Endothelial cell of hepatic sinusoid (primary cell): ENCODE data around the gene COQ7.

ENCODE experiments used
- in situ Hi-C: cut with HindIII; loops from 2 replicates; pipeline ENCODE4 v1.10.0; 2017; ENCODE audit warnings: low sequenced_read_pairs

COQ7 gene

DNA sequence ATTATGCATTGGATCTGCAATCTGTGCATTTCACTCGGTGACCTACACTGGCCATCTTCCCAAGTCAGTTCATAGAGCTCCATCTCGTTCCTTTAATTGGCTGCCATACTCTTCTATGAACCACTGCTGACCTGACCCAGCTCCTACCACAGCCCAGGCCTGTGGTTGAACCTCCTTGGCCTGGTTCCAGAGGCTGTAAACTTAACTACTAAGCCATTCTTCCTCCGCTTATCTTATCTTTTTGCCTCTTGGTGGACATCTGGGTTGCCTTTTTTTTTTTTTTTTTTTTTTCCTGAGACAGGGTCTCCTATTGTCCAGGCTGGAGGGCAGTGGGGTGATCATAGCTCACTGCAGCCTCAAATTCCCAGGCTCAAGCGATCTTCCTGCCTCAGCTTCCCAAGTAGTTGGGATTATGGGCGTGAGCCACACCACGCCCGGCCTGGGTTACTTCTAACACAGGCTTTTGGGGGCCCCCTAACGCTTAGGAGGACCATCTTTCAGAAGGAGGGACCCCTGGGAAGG lies 18.3 kb downstream of the COQ7 start:
- in situ Hi-C loops: no loop called here

DNA sequence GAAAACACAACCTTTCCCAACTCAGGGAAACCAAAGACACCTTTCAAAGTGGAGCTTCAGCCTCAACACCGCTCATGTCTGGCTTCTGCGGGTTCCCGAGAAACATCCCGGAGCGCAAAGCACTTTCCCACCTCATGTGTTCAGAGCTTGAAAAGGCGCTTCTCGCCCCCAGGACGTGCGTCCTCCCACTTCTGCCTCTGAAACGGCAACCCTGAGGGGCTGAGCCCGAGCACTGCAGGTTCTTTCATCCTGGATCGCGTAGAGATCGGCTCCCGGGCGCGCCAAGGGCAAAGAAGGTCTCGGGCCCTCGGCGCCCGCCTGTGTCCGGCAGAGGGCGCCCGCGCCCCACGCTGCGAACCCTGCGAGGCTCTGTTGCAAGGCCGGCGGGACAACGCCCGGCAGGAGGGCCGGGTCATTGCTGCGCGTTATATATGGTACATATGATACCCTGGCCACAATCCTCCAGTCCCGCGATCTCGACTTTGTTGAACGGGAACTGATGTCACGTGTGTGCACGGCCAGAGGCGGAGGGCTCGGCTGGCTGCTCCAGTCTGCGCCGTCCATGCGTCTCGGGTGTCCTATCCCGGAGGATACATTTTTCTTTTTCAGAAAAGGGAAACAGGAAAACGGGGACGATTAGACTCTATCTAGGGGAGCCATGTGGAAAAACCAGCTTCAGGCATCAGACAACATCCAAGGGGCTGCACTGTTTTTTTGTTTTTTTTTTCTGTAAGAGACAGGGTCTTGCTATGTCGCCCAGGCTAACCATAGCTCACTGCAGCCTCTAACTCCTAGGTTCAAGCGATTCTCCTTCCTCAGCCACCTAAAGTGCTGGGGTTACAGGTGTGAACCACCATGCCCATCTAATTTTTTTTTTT lies 19.1 kb downstream of the COQ7 start:
- in situ Hi-C loops: no loop called here

DNA sequence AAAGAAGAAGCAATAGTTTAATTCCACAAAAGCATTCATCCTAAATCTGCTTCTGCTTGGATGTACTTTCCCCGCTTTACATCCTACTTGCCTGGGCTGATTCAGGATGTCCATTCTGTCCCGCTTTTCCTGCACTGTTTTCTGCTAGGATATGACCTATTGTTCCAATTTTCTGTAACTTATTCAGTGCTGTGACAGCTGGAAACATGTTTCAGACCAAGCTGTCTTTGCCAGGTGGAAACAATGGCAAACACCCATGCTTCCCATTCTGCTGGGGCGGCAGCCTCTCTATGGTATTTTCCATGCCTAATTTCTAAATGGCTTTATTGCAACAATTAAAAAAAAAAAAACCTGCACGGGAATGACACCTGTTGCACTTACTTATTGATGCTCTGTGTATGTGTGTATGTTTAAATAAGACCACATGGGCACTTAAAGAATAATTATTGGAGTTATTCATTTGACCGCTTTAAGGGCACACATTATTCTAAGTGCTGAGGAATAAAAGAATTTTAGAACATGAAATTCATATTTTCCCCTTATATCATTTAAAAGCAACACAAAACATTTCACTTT lies 21.0 kb downstream of the COQ7 start:
- in situ Hi-C loops: no loop called here

DNA sequence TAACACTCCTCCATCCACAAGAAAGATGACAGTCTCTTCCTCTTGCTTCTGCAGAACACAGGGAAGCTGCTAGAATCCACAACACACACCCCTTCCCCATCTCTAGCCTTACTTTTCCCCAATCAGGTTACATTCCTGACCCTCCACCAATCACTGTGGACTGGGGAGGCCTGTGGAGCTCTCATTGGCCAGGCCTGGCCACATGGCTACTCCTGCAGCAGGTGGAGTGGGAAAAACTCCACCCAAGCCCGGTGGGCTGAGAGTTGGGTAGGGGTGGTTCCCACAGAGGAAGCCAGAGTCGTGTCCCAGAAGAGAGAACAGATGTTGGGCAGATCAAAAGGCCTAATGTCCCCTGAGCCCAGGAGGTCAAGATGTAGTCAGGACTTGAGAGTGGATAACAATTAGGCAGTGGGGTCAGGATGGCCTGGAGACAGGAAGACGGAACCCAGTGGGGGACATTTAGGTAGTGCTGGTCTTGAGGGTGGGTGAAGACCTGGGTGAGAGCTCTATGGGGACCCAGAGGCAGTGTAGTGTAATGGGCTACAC lies 22.1 kb downstream of the COQ7 start:
- in situ Hi-C loops: no loop called here

DNA sequence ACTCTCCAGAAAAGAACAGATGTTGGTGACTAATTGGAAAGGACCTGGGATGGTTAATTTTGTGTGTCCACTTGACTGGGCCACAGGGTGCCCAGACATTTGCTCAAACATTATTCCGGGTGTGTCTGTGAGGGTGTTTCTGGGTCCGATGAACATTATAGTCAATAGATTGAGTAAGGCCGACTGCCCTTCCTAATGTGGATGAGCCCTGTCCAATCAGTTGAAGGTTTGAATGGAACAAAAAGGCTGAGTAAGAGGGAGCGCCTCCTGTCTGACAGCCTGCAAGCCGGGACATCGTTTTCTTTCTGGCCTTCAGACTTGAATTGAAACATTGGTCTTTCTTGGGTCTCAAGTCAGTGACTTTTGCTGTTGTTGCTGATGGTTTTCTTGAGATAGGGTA lies 23.5 kb downstream of the COQ7 start:
- in situ Hi-C loops: no loop called here

DNA sequence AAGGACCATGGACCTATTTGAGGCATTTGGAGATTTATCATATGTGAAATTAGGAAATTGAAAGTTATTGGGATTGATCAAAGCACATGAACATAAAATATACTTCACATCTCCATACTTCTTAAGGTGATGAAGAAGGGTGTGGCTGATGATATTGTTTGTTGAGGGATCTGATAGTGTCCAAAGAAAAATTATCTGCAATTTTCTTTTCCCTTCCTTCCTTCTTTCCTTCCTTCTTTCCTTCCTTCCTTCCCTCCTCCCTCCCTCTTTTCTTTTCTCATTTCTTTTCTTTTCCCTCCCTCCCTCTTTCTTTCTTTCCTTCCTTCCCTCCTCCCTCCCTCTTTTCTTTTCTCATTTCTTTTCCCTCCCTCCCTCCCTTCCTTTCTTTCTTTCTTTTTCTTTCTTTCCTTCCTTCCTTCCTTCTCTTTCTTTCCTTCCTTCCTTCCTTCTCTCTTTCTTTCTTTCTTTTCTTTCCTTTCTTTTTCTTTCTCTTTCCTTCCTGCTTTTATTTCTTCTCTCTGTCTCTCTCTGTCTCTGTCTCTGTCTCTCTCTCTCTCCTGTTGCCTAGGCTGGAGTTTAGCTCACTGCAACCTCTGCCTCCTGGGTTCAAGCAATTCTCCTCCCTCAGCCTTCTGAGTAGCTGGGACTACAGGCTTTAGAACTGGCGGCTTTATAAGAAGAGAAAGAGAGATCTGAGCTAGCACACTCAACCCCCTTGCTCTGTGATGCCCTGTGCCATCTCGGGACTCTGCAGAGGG lies 25.4 kb downstream of the COQ7 start:
- in situ Hi-C loops: no loop called here

DNA sequence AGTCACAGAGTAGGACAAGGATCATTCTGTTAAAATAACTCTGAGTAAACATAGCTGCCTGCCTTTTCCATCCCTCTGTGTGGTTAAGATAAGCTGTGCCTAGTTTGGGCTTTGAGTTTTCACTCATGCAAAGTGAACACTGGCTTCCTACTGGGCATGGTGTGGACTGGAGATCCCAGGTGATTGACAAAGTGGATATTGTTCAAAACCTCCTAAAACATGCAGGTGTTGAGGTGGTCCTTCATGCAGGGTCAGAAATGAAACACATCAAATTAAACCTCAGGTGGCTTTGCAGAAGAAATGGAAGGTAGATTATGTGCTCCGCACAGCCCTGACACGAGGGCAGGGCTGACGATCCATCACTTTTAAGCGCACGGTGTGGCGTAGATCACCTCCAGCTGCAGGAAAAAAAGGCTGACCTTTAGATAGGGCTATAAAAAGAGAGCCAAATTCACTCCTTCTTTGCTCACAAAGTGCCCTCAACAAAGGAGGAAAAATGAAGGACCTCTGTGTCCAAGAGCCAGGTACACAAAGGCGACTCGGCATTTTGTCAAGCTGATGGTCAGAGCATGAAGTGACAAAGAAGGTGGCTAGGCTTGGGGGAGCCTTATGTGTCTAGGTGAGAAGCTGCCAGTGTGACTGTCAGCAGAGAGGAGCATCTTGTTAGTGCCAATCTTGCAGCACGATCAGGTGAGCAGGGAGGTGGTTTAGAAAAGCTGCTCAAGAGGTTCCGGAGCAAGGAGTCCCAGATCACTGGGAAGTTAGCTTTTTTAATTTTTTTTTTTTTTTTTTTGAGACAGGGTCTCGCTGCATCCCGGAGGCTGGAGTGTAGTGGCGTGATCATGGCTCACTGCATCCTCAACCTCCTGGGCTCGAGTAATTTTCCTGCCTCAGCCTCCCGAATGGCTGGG lies 26.5 kb downstream of the COQ7 start:
- in situ Hi-C loops: no loop called here

DNA sequence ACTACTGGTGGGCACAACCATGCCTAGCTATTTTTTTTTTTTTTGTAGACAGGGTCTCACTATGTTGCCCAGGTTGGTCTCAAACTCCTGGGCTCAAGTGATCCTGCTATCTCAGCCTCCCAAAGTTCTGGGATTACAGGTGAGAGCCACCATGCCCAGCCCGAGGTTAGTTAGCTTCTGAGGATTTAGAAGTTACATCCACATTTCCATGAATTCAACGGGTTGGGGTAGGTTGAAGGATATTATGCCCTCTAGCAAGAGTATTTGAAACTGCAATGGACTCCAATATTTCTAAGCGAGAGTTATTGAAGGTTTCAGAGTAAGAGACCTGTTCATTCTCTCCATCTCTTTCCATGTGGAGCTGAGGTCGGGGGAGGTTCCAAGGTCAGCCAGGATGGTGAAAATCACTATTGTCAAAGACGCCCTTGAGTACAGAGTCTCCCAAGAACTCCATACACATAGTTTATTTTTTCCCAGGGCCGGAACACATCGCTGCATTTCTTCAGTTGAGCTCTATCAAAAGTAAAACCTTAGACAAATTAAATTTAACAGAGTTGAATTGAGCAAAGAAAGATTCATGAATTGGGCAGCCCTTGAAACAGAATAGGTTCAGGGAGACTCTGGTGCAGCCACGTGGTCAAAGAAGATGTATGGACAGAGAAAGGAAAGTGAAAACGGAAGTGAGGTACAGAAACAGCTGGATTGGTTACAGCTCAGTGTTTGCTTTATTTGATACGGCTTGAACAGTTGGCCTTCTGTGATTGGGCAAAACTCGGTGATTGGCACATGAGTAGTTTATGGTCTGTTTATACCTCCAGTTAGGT lies 27.3 kb downstream of the COQ7 start:
- in situ Hi-C loops: no loop called here

DNA sequence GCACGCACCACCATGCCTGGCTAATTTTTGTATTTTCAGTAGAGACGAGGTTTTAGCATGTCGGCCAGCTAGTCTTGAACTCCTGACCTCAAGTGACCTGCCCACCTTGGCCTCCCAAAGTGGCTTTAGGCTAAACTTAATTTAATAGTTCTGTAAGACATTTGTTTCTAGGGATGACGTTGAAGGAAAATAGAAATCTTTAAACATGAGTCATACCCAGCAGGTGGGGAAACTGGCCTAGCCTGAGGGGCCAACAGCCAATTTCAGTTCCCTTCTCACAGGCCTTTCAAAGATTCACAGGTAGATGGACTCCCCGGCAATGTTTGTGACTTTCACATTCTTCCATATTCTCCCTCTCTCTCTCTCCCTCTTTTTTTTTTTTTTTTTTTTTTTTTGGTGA lies 28.2 kb downstream of the COQ7 start:
- in situ Hi-C loops: no loop called here

DNA sequence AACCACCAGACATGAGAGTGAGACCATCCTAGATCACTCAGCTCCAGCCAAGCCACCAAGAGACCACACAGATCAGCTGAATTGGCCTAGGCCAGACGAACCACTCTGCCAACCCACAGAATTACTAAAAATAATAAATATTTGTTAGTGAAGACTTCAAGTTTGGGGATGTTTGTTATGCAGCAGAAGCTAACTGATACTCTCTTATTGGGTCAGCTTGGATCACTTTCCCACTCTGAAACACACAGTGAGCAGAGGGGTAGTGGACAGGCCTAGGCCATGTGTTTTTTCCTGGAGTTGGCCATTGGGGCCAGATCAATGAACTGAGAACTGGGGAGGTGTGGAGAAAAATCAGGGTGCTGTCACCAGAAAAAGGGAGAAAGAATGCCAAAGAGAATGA lies 30.8 kb downstream of the COQ7 start:
- in situ Hi-C loops: no loop called here

DNA sequence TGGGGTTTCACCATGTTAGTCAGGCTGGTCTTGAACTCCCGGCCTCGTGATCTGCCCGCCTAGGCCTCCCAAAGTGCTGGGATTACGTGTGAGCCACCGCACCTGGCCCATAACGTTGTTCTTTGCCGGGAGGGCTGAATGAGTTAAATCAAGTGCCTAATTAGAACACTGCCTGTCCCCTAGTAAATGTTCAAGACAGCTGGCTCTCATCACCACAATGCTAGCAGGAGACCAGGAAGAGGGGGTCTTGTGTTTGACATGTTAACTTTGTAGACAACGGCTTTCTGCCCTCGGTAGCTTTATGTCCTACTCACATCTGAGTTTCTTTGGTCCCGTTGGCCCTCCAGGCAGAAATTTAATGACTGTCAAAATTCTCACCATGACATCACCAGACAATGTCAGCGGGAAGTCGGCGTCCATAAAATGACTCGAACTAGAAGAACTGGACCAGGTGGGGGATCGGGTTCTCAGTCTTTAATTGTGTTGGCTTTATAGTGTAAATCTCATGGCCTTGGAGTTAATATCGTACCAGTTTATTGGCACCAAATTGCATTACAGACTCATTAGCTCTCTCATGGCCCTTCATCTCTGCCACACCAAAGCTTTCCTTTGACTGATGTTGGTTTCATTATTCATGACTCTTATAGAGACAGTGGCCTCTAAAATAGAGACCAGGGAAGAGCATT lies 34.9 kb downstream of the COQ7 start:
- in situ Hi-C loops: no loop called here

DNA sequence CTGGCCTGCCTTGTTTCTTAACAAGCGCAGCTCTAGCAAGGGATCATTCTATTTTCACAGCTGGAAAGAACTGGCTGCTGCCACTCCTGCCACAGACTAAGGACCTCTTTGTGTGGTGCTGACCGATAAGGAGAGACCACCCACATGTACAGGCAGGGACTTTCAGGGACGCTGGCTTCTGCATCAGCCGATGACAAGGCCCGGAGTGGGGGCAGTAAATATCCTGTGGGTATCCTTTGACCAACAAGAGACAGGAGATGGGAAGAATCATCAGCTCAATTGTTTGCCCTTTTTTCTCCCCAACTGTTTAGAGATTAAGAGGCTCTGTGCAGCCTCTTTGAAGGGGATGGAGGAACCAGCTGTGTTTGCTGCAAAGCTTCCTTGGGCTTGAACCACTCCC lies 37.2 kb downstream of the COQ7 start:
- in situ Hi-C loops: no loop called here

DNA sequence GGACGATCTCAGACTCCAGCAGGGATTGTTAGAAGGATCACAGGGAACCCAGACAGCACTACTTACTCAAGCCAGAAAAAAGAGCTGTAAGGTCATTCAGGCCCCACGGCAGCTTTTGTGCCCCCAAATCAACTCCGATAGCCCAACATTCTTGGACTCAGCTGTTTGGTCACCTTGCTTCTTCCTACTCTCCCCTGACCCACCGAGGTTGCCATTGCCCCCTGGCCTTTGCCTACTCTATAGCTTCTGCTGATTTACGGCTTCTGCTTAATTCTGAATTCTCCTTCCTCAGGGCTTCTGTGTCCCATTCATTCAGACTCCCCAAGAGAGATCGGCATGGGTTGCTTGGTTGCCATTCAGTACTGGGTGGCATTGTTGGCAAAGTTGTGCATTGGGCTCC lies 37.7 kb downstream of the COQ7 start:
- in situ Hi-C loops: no loop called here

DNA sequence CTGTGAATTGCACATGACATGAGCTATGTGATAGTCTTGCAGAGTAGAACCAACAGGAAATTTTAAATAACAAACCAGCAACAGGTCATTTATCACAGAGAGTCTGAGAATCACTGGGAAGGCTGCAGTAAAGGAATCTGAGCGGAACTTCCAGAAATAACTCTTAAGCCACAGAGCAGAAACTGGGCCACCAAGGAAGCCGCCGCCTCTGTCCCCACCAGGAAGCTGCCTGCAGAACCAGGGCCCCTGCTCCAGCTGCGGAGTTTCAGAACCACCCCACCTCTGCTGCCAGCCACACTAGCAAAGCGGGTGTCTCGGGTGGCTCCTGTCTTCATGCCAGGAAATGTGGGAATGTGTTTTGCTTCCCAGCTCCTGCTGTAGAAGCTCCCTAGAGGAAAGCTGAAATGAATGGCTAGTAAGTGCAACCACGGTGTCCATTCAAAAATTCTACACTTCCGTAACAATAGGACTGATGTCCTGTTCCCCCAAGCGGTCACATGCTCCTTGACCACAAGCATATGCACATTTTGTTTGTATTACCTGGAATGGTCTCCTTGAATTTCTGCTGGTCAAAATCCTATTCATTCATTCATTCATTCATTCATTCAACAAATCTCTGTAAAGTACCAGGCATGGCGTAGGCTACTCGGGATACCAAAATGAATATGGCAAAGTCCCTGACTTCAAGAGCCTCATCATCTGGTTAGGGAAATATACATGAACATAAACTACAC lies 38.6 kb downstream of the COQ7 start:
- in situ Hi-C loops: no loop called here

DNA sequence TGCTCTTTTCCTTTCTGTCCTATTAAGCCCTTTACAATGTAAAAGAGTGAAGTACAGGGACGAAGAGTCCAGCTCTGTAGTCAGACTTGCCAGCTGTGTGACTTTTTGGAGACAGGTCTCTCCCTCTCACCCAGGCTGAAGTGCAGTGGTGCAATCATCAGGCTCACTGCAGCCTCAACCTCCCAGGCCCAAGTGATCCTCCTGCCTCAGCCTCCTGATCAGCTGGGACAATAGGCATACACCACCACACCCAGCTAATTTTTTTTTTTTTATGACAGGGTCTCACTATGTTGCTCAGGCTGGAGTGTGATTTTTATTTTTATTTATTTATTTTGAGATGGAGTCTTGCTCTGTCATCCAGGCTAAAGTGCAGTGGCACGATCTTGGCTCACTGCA lies 39.2 kb downstream of the COQ7 start:
- in situ Hi-C loops: no loop called here

DNA sequence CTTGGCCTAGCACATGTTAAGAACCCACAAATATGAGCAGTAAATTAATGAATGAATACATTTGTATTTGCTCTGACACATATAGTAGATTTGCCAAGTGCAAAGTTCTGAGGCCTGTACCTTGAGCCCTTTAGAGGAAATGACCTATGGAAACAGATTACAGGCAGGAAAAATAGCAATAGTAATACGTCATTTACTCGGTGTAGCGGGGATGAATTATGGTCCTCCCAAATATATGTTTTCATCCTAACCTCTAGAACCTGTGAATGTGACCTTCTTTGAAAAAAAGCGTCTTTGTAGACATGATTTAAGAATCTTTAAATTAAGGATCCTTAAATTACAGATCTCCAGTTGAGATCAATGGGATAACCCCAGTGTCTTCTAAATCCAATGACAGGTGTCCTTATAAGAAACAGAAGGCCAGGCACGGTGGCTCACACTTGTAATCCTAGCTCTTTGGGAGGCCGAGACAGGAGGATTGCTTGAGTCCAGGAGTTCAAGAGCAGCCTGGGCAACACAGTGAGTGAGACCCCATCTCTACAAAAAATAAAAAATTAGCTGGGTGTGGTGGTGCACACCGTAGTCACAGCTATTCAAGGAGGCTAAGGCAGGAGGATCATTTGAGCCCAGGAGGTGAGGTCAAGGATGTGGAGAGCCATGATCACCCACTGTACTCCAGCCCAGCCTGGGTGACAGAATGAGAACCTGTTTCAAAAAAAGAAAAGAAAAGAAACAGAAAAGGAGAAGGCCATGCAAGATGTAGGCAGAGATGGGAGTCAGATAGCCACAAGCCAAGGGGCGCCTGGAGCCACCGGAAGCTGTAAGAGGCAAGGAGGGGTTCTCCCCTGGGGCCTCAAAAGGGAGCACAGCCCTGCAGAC lies 41.2 kb downstream of the COQ7 start:
- in situ Hi-C loops: no loop called here

DNA sequence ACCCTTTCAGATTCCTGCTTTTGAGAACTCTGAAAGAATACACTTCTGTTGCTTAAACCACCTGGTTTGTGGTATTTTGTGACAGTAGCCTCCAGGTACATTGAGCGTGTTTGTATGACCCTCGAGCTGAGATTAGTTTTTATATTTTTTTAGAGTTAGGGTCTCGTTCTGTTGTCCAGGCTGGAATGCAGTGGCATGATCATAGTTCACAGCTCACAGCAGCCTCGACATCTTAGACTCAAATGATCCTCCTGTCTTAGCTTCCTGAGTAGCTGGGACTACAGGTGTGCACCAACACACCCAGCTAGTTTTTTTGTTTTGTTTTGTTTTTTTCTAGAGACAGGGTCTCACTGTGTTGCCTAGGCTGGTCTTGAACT lies 41.9 kb downstream of the COQ7 start:
- in situ Hi-C loops: no loop called here
